Esophagus muscularis mucosa (tissue), 3 donors: ENCODE data around the gene G6PC3.

Experiments used
- CTCF ChIP-seq, 3 experiments: fragments of 200-600 bp in 2 of 3; fragments of 450-650 bp in 1 of 3; sonication (generic) in 2 of 3; IDR thresholded peaks; one replicate each; pipeline ENCODE4 v1.5.1; 2017 to 2019; ENCODE audit warnings: antibody characterized with exemption in 3 of 3, mild to moderate bottlenecking in 2 of 3, moderate library complexity in 1 of 3
- POLR2A ChIP-seq: fragments of 450-650 bp; IDR thresholded peaks from one replicate; pipeline ENCODE4 v1.6.1; 2017; ENCODE audit warnings: antibody characterized with exemption, moderate library complexity, mild to moderate bottlenecking, low read depth

- TF ChIP-seq CTCF (IDR thresholded peaks at IDR 0.05) (no peak), POLR2A (no peak)
Observed at GRCh38 chr17:44044071-44044470, 26.5 kb upstream of the G6PC3 start.
